Natural killer cell (primary cell): ENCODE data around the gene GNG7. TPM values are rescaled to one million over a fixed set of nuclear protein-coding genes. Genes with fewer than 3 reads are reported as not detected.
A peak's percentile ranks its signal among the peaks of the same experiment; 100 is the strongest.

Source experiments
- ATAC-seq, 3 donors: fragments of 150-1000 bp in 2 of 3; fragments of 200-7000 bp in 1 of 3; cut with Tn5 transposase; 1 replicate in 1 of 3; 2 replicates in 2 of 3; pipeline ENCODE4 v1.10.0; 2021; ENCODE audit warnings: mild to moderate bottlenecking in 2 of 3, moderate library complexity in 2 of 3
- DNase-seq, 2 donors: peaks; one replicate each; pipeline versions ENCODE4 v3.0.0 to v3.0.0-alpha.2; 2013 to 2021; ENCODE audit warnings: mixed read lengths in 1 of 2
- H3K27ac ChIP-seq: one replicate; pipeline ENCODE4 v1.5.1; 2013; ENCODE audit warnings: mild to moderate bottlenecking, low read length
- H3K27me3 ChIP-seq: one replicate; pipeline ENCODE4 v1.6.1; 2013; ENCODE audit warnings: low read length; ENCODE audit not compliant: control insufficient read depth, insufficient read depth
- H3K36me3 ChIP-seq: one replicate; pipeline ENCODE4 v1.6.1; 2013; ENCODE audit warnings: low read length; ENCODE audit not compliant: control insufficient read depth, insufficient read depth
- H3K4me1 ChIP-seq: one replicate; pipeline ENCODE4 v1.6.1; 2013; ENCODE audit warnings: low read length; ENCODE audit not compliant: control insufficient read depth, insufficient read depth
- H3K4me3 ChIP-seq: one replicate; pipeline ENCODE4 v1.5.1; 2013; ENCODE audit warnings: low read length
- H3K9me3 ChIP-seq: one replicate; pipeline ENCODE4 v1.6.1; 2013; ENCODE audit warnings: low read length; ENCODE audit not compliant: control insufficient read depth, insufficient read depth
- H3K27ac Mint-ChIP-seq, 2 donors: one replicate each; pipeline ENCODE4 v1.8.0; 2022; ENCODE audit warnings: mild to moderate bottlenecking in 2 of 2, mixed read lengths in 2 of 2, moderate library complexity in 1 of 2
- H3K27me3 Mint-ChIP-seq, 2 donors: one replicate each; pipeline ENCODE4 v1.8.0; 2022; ENCODE audit warnings: low read depth in 2 of 2, mixed read lengths in 2 of 2
- H3K36me3 Mint-ChIP-seq: one replicate; pipeline ENCODE4 v1.8.0; 2022; ENCODE audit warnings: mixed read lengths
- H3K4me1 Mint-ChIP-seq, 2 donors: one replicate each; pipeline ENCODE4 v1.8.0; 2022; ENCODE audit warnings: mixed read lengths in 2 of 2
- H3K4me3 Mint-ChIP-seq: one replicate; pipeline ENCODE4 v1.8.0; 2022; ENCODE audit warnings: mild to moderate bottlenecking, moderate library complexity, mixed read lengths
- H3K9me3 Mint-ChIP-seq, 2 donors: one replicate each; pipeline ENCODE4 v1.8.0; 2022; ENCODE audit warnings: mixed read lengths in 2 of 2
- CTCF ChIP-seq: fragments of 200-600 bp; IDR thresholded peaks from one replicate; pipeline ENCODE4 v1.8.0; 2022; ENCODE audit warnings: antibody characterized with exemption
- WGBS: methylation state at CpG from one replicate; pipeline ENCODE4 v1.1.7; 2013; ENCODE audit warnings: missing lambda C conversion rate; ENCODE audit not compliant: insufficient coverage; 5-methylcytosine and 5-hydroxymethylcytosine counted together
- intact Hi-C: fragments of 100-400 bp; cut with micrococcal nuclease; formaldehyde crosslinking; loops from one replicate; pipeline ENCODE4 v1.14.2; 2022
- total RNA-seq, 4 donors: library from RNA; stranded (reverse); fragments of 120-200 nt in 1 of 4; gene quantifications; one replicate each; pipeline versions ENCODE4 v1.2.3 to v1.2.4, GENCODE V29; 2013 to 2022

GNG7 gene
- total RNA-seq, 3 donors from 2014 or later (not counting 1 experiment from before 2014, with no cell fraction given): 0.75 to 4.8 (median 1.5) TPM

- 65% methylated on average over 37 of the region's 37 CpGs for WGBS
- Mint-ChIP-seq H3K4me1 (peaks cover 26 to 28% of the 10 kb centered on the region in 2 donors), H3K36me3 (no peaks in the 10 kb centered on the region), H3K27ac (peak overlapping the region in 1 of 2 donors; percentile 31), H3K4me3 (no peak overlapping the region), H3K27me3 (no peaks in the 10 kb centered on the region), H3K9me3 (no peaks in the 10 kb centered on the region)
- H3K9me3 ChIP-seq: no peaks in the 10 kb centered on the region
- TF ChIP-seq CTCF: no peak
- no peak for DNase-seq
- intact Hi-C loops: no loop called here
- ATAC-seq: no peak
- H3K27me3 ChIP-seq: no peaks in the 10 kb centered on the region
- no peaks in the 10 kb centered on the region for H3K36me3 ChIP-seq
- no peak overlapping the region for H3K27ac ChIP-seq
- peaks cover 35% of the 10 kb centered on the region for H3K4me1 ChIP-seq
- no peak overlapping the region for H3K4me3 ChIP-seq
These were observed 146.0 kb downstream of the GNG7 start for GRCh38 chr19:2556221-2557092.

- Histone ChIP-seq H3K27ac (no peak overlapping the region), H3K27me3 (no peaks in the 10 kb centered on the region), H3K36me3 (no peaks in the 10 kb centered on the region), H3K9me3 (no peaks in the 10 kb centered on the region), H3K4me1 (peaks cover 28% of the 10 kb centered on the region), H3K4me3 (no peak overlapping the region)
- 90% methylated on average over 42 of the region's 42 CpGs for WGBS
- Mint-ChIP-seq H3K9me3 (no peaks in the 10 kb centered on the region), H3K36me3 (no peaks in the 10 kb centered on the region), H3K27me3 (no peaks in the 10 kb centered on the region), H3K4me1 (peaks cover 24 to 26% of the 10 kb centered on the region in 2 donors), H3K4me3 (no peak overlapping the region), H3K27ac (no peak overlapping the region)
- no peak for TF ChIP-seq CTCF
- intact Hi-C loops: no loop called here
- DNase-seq (no peak), ATAC-seq (no peak)
These were observed 146.9 kb downstream of the GNG7 start for GRCh38 chr19:2555422-2556220.

- no peak overlapping the region for H3K4me3 Mint-ChIP-seq
These were observed 147.6 kb downstream of the GNG7 start for GRCh38 chr19:2554856-2555255.

More at GRCh38 chr19:2554856-2555255, 147.6 kb downstream of the GNG7 start:
- Mint-ChIP-seq H3K9me3 (no peaks in the 10 kb centered on the region), H3K27me3 (no peaks in the 10 kb centered on the region), H3K4me1 (peaks cover 24 to 26% of the 10 kb centered on the region in 2 donors), H3K36me3 (no peaks in the 10 kb centered on the region), H3K27ac (no peak overlapping the region)
- Histone ChIP-seq H3K4me1 (peaks cover 28% of the 10 kb centered on the region), H3K27me3 (no peaks in the 10 kb centered on the region), H3K36me3 (no peaks in the 10 kb centered on the region), H3K4me3 (no peak overlapping the region), H3K27ac (no peak overlapping the region), H3K9me3 (no peaks in the 10 kb centered on the region)
- intact Hi-C loops: loop anchor here (5.0 kb wide), 1 partner anchor 78 kb away; the partner anchor contains the start of gene GADD45B
- TF ChIP-seq CTCF: no peak
- DNase-seq (no peak), ATAC-seq (no peak)
- WGBS: 84% methylated on average over 6 of the region's 6 CpGs
